LHCN-M2 (cell line): ENCODE data around the gene SLC1A1. TPM values are rescaled to one million over a fixed set of nuclear protein-coding genes. Genes with fewer than 3 reads are reported as not detected.
"Not testable (repeated sequence)": the region's sequence is repeated elsewhere in the genome, so short reads cannot be mapped to it uniquely, and the experiment has no call there.

Experiments
- DNase-seq: peaks from one replicate; pipeline ENCODE4 v3.0.0-alpha.2; 2012; ENCODE audit warnings: low read depth
- total RNA-seq: library from RNA; depleted of rRNA; stranded (reverse); fragments of >200 nt; gene quantifications from 2 replicates; pipeline ENCODE4 v1.2.3, GENCODE V29; 2014

SLC1A1 gene
- total RNA-seq, 1 experiment from 2014 or later = 3.7 TPM

- DNase-seq = no peak
Observed at GRCh38 chr9:4541281-4541680, 51.0 kb downstream of the SLC1A1 start.

DNA sequence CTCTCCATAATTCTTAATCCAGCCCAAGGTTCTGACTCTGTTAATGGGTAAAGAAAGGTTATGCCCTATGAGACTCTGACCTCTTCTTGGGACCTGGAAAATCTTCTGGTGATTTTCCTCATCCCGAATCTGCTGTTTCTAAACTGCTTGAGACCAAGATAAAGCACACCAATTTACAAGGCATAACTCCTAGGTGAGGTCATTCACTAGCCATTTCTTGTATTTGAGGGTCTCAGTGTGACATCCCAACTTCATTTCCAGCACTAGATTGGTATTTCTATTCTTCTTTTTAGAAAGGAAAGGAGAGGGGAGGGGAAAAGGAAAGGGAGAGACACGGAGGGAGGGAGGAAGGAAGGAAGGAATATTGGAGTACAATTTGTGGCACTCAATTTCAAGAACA, 51.6 kb downstream of the SLC1A1 start:
- DNase-seq = no peak

DNA sequence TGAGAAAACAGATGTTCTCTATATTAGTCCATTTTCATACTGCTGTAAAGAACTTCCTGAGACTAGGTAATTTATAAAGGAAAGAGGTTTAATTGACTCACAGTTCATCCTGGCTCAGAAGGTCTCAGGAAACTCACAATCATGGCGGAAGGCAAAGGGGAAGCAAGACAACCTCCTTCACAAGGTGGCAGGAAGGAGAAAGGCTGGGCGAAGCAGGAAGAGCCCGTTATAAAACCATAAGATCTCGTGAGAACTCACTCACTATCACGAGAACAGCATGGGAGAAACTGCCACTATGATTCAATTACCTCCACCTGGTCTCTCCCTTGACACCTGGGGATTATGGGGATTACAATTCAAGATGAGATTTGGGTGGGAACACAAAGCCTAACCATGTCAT, 54.4 kb downstream of the SLC1A1 start:
- DNase-seq = not testable (repeated sequence)

DNA sequence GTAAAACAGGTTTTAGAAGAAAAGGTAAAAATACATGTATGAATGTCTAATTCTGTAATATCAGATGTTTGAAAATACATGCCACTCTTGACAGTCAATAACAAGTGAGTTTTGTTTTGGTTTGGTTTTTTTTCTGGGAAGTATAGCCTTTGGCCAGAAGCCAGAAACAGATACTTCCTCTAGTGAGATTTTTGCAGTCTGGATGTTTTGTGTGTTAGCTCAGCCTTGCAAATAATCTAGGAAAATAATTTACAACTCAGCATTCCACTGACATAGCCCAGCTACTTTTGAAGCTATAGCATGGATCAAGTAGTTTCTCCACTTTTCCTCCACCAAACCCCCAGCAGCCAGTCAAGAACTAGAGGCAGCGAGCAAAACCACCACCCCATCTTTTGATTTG, 56.7 kb downstream of the SLC1A1 start:
- peak; percentile 23 for DNase-seq

GRCh38 chr9:4548811-4549725, 58.8 kb downstream of the SLC1A1 start:
- DNase-seq = no peak

DNA sequence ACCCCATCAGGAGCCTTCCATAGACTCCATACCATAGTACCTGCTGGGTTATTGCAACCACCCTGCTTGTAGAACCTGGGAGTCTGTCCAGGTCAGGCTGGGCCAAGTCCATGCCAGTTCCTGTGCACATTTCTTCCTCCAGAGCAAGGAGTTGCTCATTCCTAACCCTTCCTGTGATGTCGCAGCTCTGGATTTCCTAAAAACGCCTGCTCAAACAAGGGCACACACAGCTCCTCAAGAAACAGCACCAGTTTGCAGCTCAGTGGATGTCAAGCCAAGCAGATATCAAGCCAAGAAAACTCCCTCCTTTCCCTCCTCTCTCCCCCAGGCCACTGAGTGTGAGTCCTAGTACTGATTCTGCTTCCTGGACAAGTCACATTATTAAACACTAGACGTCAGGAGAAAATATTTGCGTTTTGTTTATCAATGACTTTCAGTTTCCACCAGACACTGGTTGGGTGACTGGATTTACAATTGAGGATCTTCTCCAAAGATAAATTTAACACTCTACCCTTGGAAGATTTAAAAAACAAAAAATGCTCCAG, 59.6 kb downstream of the SLC1A1 start:
- DNase-seq = no peak

GRCh38 chr9:4550777-4551484, 60.7 kb downstream of the SLC1A1 start:
- DNase-seq = peak; percentile 11

DNA sequence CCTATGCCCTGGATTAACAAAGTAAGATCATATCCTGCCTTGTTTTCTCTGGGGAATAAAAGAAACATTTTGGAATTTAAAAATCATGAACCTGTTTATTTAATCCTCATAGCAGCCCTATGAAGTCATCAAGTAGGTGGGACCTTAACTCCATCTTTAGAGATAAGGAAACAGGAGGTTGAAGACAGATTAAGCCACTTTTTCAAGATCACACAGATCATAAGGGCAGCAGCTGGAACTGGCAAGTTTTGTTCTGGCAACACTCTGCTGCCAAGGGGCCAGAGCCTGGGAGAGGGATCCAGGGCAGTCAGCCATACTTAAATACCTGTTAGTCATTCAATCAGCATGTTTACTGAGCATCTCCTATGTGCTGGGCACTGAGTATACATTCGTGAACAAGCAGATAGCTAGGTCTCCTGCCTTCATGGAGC, 63.7 kb downstream of the SLC1A1 start:
- peak; percentile 45 for DNase-seq

GRCh38 chr9:4555236-4555635, 65.0 kb downstream of the SLC1A1 start:
- peak; percentile 69 for DNase-seq

- DNase-seq = no peak
Observed at GRCh38 chr9:4558371-4558998, 68.2 kb downstream of the SLC1A1 start.

GRCh38 chr9:4559261-4560182, 69.3 kb downstream of the SLC1A1 start:
- no peak for DNase-seq

DNA sequence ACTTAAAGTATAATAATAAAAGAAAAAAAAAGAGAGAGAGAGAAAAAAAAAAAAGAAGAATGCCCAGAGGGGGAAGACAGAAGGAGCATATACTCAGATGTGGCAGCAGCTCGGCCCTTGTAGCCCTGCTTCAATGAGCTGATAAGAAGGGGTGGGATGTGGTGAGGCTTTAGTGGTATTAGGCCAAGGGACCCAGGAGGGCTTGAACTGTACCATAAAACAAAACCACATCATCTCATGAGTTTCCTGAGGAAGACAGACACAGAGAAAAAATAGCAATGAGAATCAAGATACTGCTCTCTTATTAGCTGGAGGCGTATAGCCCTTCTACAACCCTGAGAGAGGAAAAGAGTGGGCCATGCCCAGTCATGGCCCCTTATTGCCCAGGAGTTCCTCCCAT, 72.8 kb downstream of the SLC1A1 start:
- DNase-seq = no peak

- no peak for DNase-seq
Observed at GRCh38 chr9:4566806-4567205, 76.5 kb downstream of the SLC1A1 start.

DNA sequence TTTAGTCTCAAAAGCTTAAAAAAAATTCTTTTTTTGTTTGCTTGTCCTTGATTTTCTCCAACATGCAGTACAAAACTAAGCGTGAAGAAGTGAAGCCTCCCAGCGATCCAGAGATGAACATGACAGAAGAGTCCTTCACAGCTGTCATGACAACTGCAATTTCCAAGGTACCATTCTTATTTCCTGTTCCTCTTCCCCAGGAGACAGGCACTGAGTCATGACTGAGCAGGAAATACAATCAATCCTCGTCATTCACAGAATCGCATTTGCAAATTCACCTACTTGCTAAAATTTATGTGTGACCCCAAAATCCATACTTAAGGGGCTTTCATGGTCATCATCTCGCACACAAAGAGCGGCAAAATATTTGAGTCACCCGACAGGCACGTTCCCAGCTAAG, 77.3 kb downstream of the SLC1A1 start:
- DNase-seq = peak; percentile 5

DNA sequence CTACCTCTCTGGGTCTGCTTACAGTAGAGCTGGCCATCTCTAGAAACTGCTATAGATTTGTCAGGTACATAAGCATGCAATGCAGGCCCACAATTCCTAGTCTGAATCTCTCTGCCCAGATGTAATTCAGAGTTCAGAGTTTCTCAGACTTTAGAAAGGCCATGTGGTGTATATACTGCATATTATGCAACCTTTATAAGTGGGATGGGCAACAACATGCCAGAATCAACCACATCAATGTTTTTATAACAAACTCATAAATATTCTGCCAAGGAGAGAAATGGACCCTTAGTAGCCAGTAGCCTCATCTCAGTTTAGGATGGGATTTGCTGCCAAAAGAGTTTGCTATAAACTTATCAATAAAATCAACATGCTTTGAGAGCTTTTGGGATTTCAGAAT, 78.8 kb downstream of the SLC1A1 start:
- no peak for DNase-seq

GRCh38 chr9:4572184-4572826, 82.0 kb downstream of the SLC1A1 start:
- DNase-seq = no peak

DNA sequence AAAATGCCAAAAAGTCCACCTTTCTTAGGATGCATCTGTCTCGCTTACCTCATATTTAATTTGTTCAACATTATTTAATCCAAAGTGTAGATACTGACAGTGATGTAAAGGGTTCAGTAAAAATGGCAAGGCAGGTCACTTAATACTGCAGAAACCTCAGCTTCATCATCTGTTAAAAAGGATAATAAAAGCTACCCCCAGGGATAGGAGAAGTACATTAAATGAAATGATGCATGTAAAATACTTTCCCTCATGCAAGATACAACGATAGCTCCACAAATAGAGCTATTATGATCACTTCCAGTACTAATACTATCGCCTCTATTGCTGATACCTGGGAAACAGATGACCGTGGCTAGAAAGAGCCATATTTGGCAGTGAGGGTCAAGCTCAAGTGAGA, 82.9 kb downstream of the SLC1A1 start:
- no peak for DNase-seq

DNA sequence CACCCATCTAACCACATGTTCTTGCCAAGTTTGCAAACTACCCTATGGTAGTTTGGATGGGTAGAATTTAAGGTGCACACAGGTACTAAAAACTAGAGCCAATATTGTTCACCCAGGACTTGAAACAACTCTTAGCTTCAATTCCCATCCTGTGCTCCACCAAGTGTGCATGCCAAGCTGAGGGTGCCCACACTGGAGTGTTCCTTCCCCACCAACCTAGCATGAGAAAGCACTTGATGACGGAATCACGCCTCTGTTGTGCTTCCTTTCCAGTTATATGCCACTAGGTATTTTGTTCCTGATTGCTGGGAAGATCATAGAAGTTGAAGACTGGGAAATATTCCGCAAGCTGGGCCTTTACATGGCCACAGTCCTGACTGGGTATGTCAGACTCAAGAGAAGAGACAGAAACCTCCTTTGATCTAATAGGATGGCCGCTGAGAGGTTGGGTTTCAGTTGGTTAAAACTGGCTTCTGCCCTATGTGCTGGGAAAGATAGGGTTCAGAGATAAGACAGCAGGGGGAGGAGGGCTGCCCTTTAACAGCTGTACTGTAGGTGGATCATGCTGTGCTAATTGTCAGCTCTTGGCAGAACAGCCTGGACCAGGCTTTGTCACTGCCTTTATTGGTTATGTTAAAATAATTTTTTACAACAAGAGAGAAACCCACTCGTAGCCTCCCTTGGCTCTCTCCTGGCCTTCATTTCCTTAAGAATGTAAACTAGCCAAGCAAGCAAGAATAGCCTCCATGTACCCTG, 83.5 kb downstream of the SLC1A1 start:
- DNase-seq = no peak

- DNase-seq = no peak
Observed at GRCh38 chr9:4574657-4575243, 84.5 kb downstream of the SLC1A1 start.
